Measurements from ENCODE around the gene DMRT2. TPM values are rescaled to one million over a fixed set of nuclear protein-coding genes. Genes with fewer than 3 reads are reported as not detected.

DMRT2 gene
- total and polyA plus RNA-seq, 2 experiments from 2014 or later: 0.19 TPM; not detected in 1

DNA sequence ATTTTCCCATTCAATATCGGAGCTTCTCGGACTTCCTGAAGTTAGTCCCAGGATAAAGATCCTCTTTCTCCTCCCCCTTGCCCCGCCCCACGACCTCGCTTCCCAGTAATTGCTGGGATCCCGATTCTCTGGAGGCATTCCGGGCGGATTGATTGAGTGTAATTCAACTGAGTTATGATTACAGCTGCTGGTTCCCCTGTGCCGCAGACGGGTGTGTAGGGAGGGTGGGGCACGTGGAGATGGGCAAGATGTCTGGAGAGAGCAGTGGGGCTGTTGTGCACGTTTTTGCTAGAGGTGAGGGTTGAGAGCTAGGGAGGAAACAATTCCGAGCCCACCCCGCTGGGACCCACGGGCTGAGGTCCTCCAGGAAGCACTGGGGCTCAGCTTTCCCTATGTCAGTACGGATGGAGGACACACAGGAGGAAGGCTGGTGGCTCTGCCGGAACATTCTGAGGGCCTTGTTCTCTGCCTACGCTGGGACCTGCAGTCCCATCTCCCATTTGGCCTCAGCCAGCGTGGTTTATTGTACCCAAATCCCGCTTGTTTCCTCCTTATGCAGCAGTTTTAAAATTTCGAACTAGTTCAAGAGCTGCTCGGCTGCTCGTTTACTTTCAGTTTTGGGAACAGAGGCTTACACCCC, 2.4 kb upstream of the DMRT2 start:
- peak; percentile 50 for DNase-seq
- no peaks in the 10 kb centered on the region for H3F3A ChIP-seq (ENCODE audit: insufficient read depth)
- no peaks in the 10 kb centered on the region for H3K9me2 ChIP-seq (ENCODE audit: insufficient read depth)
- H3K9me3 ChIP-seq (ENCODE audit: low read depth): no peaks in the 10 kb centered on the region
- 9 to 13% methylated on average over 22 to 23 of the region's 23 CpGs for WGBS, 2 experiments (ENCODE audit: low coverage in 1 of 2, low lambda C conversion rate in 2 of 2, missing lambda C conversion rate in 2 of 2)
- no peak for TF ChIP-seq EZH2 (IDR thresholded peaks at IDR 0.05; ENCODE audit: insufficient read depth, poor library complexity, severe bottlenecking)
- TF ChIP-seq EZH2phosphoT487 (IDR thresholded peaks at IDR 0.05; ENCODE audit: insufficient read depth, low read depth): no peak
- peaks cover 18% of the 10 kb centered on the region for H3K27me3 ChIP-seq (replicated peaks; ENCODE audit: insufficient read depth)
- no peaks in the 10 kb centered on the region for H3K79me2 ChIP-seq (ENCODE audit: insufficient read depth)
- no peaks in the 10 kb centered on the region for H3K4me1 ChIP-seq (ENCODE audit: insufficient read depth)
- H3K36me3 ChIP-seq (ENCODE audit: low read depth): no peaks in the 10 kb centered on the region
- peak overlapping the region; percentile 73 for H2AFZ ChIP-seq
- H4K20me1 ChIP-seq (ENCODE audit: insufficient read depth): no peaks in the 10 kb centered on the region
- no peak overlapping the region for H3K27ac ChIP-seq
- H3K9ac ChIP-seq: 0 out of 2 replicates have a peak overlapping the region, but pooled peaks have one; percentile 2
- in situ Hi-C loops (cut with MboI): no loop called here
- H3K4me3 ChIP-seq: peak overlapping the region; percentile 59
- H3K4me2 ChIP-seq (ENCODE audit: unreplicated experiment): peak overlapping the region; percentile 69

GRCh38 chr9:1048231-1048619, 1.9 kb upstream of the DMRT2 start:
- Histone ChIP-seq H3K27ac (no peak overlapping the region), H2AFZ (peak overlapping the region; percentile 73), H3K9ac (0 out of 2 replicates have a peak overlapping the region, but pooled peaks have one; percentile 2), H3K36me3 (ENCODE audit: low read depth) (no peaks in the 10 kb centered on the region), H3K79me2 (ENCODE audit: insufficient read depth) (no peaks in the 10 kb centered on the region), H3K9me2 (ENCODE audit: insufficient read depth) (no peaks in the 10 kb centered on the region), H3K27me3 (replicated peaks; ENCODE audit: insufficient read depth) (peaks cover 16% of the 10 kb centered on the region), H3F3A (ENCODE audit: insufficient read depth) (no peaks in the 10 kb centered on the region), H3K4me1 (ENCODE audit: insufficient read depth) (no peaks in the 10 kb centered on the region), H3K4me2 (ENCODE audit: unreplicated experiment) (peak overlapping the region; percentile 69), H4K20me1 (ENCODE audit: insufficient read depth) (no peaks in the 10 kb centered on the region), H3K9me3 (ENCODE audit: low read depth) (no peaks in the 10 kb centered on the region), H3K4me3 (peak overlapping the region; percentile 59)
- in situ Hi-C loops (cut with MboI): no loop called here
- DNase-seq: no peak
- 60 to 61% methylated on average over 8 of the region's 8 CpGs for WGBS, 2 experiments (ENCODE audit: low coverage in 1 of 2, low lambda C conversion rate in 2 of 2, missing lambda C conversion rate in 2 of 2)
- TF ChIP-seq EZH2phosphoT487 (IDR thresholded peaks at IDR 0.05; ENCODE audit: insufficient read depth, low read depth): no peak
- no peak for TF ChIP-seq EZH2 (IDR thresholded peaks at IDR 0.05; ENCODE audit: insufficient read depth, poor library complexity, severe bottlenecking)

DNA sequence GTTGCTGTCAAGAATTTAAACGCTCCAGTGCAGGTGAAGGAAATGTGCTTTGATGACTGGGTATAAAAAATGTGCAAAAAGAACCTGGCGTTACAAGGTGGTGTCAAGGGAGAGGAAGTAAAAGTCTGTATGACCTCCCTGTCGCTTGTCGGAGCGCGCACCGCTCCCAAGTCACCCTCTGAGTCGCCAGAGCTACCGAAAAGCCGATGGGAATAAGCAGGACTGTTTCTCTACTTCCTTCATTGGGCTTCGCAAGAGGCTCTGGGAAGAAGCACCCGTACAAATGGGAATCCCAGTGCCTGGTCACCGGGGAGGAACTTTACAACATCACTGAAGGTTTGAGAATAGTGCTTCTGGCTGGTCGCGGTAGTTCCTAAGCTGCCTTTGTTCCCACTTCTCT, 1.3 kb upstream of the DMRT2 start:
- Histone ChIP-seq H4K20me1 (ENCODE audit: insufficient read depth) (no peaks in the 10 kb centered on the region), H3K4me3 (no peak overlapping the region), H3K9me3 (ENCODE audit: low read depth) (no peaks in the 10 kb centered on the region), H3K27ac (no peak overlapping the region), H2AFZ (no peak overlapping the region), H3K9ac (no peak overlapping the region), H3K79me2 (ENCODE audit: insufficient read depth) (no peaks in the 10 kb centered on the region), H3F3A (ENCODE audit: insufficient read depth) (no peaks in the 10 kb centered on the region), H3K27me3 (replicated peaks; ENCODE audit: insufficient read depth) (peaks cover 11% of the 10 kb centered on the region; the same call in 1 of the 2 replicates), H3K4me2 (ENCODE audit: unreplicated experiment) (no peak overlapping the region), H3K9me2 (ENCODE audit: insufficient read depth) (no peaks in the 10 kb centered on the region), H3K36me3 (ENCODE audit: low read depth) (no peaks in the 10 kb centered on the region), H3K4me1 (ENCODE audit: insufficient read depth) (no peaks in the 10 kb centered on the region)
- no peak for DNase-seq
- in situ Hi-C loops (cut with MboI): no loop called here
- TF ChIP-seq EZH2 (IDR thresholded peaks at IDR 0.05; ENCODE audit: insufficient read depth, poor library complexity, severe bottlenecking): no peak
- TF ChIP-seq EZH2phosphoT487 (IDR thresholded peaks at IDR 0.05; ENCODE audit: insufficient read depth, low read depth): no peak
- WGBS, 2 experiments (ENCODE audit: low coverage in 1 of 2, low lambda C conversion rate in 2 of 2, missing lambda C conversion rate in 2 of 2): 94 to 96% methylated on average over 15 of the region's 15 CpGs

DNA sequence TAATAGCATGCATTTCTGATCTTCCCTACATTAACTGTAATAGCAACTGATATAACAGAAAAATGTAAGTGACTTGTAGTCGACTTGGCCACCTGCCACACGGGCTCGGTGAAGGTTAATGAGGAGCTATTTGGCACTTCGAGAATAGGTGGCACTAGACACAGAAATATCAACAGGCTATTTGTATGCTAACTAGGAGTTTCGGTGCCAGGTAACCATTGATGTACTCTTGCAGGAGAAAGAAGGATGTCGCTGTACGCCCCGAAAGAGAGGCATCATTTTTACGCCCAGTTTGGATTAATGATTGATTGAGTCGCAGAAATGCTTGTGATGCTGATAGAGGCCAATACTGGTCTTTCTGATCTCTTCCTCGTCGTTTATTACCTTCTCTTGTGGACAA, 516 bp upstream of the DMRT2 start:
- TF ChIP-seq EZH2phosphoT487 (IDR thresholded peaks at IDR 0.05; ENCODE audit: insufficient read depth, low read depth) (no peak), EZH2 (IDR thresholded peaks at IDR 0.05; ENCODE audit: insufficient read depth, poor library complexity, severe bottlenecking) (no peak)
- in situ Hi-C loops (cut with MboI): no loop called here
- no peak overlapping the region for H3K9ac ChIP-seq

More for the DNA sequence above, 516 bp upstream of the DMRT2 start:
- H3K9me2 ChIP-seq (ENCODE audit: insufficient read depth): no peaks in the 10 kb centered on the region
- no peaks in the 10 kb centered on the region for H3K4me1 ChIP-seq (ENCODE audit: insufficient read depth)
- no peaks in the 10 kb centered on the region for H3K36me3 ChIP-seq (ENCODE audit: low read depth)
- H3F3A ChIP-seq (ENCODE audit: insufficient read depth): no peaks in the 10 kb centered on the region
- no peak overlapping the region for H3K4me3 ChIP-seq
- no peak for DNase-seq
- H4K20me1 ChIP-seq (ENCODE audit: insufficient read depth): no peaks in the 10 kb centered on the region
- no peak overlapping the region for H3K4me2 ChIP-seq (ENCODE audit: unreplicated experiment)
- H3K9me3 ChIP-seq (ENCODE audit: low read depth): no peaks in the 10 kb centered on the region
- WGBS, 2 experiments (ENCODE audit: low coverage in 1 of 2, low lambda C conversion rate in 2 of 2, missing lambda C conversion rate in 2 of 2): 53 to 54% methylated on average over 12 of the region's 12 CpGs
- no peak overlapping the region for H2AFZ ChIP-seq
- no peaks in the 10 kb centered on the region for H3K79me2 ChIP-seq (ENCODE audit: insufficient read depth)
- peaks cover 6% of the 10 kb centered on the region; the same call in 1 of the 2 replicates for H3K27me3 ChIP-seq (replicated peaks; ENCODE audit: insufficient read depth)
- no peak overlapping the region for H3K27ac ChIP-seq
